OCI-LY1 (cell line): ENCODE data around the gene LINC01488.

Source experiments
- H2AFZ ChIP-seq: fragments of 200-600 bp; sonication (generic), shearing (Covaris generic); 2 replicates; pipeline ENCODE4 v1.6.0; 2014; ENCODE audit warnings: antibody characterized with exemption, mild to moderate bottlenecking, low read length
- H3F3A ChIP-seq: fragments of 200-600 bp; sonication (generic), shearing (Covaris generic); 2 replicates; pipeline ENCODE4 v1.6.0; 2014; ENCODE audit warnings: mild to moderate bottlenecking, antibody characterized with exemption, low read length, moderate library complexity; ENCODE audit not compliant: insufficient read depth
- H3K27ac ChIP-seq: fragments of 200-600 bp; sonication (generic); 2 replicates; pipeline ENCODE4 v1.5.1; 2014; ENCODE audit warnings: low read length, mixed run types, mild to moderate bottlenecking, low read depth; ENCODE audit not compliant: poor library complexity, severe bottlenecking
- H3K27me3 ChIP-seq: fragments of 200-600 bp; sonication (generic); 2 replicates; pipeline ENCODE4 v1.6.0; 2014; ENCODE audit warnings: antibody characterized with exemption, mild to moderate bottlenecking, low read length, moderate library complexity; ENCODE audit not compliant: insufficient read depth
- H3K36me3 ChIP-seq: fragments of 200-600 bp; sonication (generic); 2 replicates; pipeline ENCODE4 v1.6.1; 2014; ENCODE audit warnings: mild to moderate bottlenecking, antibody characterized with exemption, low read length, moderate library complexity, mixed read lengths; ENCODE audit not compliant: insufficient read depth
- H3K4me1 ChIP-seq: fragments of 200-600 bp; sonication (generic); 2 replicates; pipeline ENCODE4 v1.5.1; 2014; ENCODE audit warnings: mild to moderate bottlenecking, low read length, moderate library complexity; ENCODE audit not compliant: insufficient read depth, severe bottlenecking
- H3K4me2 ChIP-seq: fragments of 200-600 bp; sonication (generic), shearing (Covaris generic); 2 replicates; pipeline ENCODE4 v1.6.1; 2014; ENCODE audit warnings: low read length
- H3K4me3 ChIP-seq: fragments of 200-600 bp; sonication (generic); 2 replicates; pipeline ENCODE4 v1.5.1; 2014; ENCODE audit warnings: low read length, low read depth, mild to moderate bottlenecking, mixed read lengths; ENCODE audit not compliant: poor library complexity, severe bottlenecking
- H3K79me2 ChIP-seq: fragments of 200-600 bp; shearing (Covaris generic); 2 replicates; pipeline ENCODE4 v1.6.1; 2016; ENCODE audit warnings: mixed run types, low read length, mixed read lengths; ENCODE audit not compliant: insufficient read depth
- H3K9ac ChIP-seq: fragments of 200-600 bp; sonication (generic), shearing (Covaris generic); 2 replicates; pipeline ENCODE4 v1.6.1; 2014; ENCODE audit warnings: mild to moderate bottlenecking, low read length, mixed read lengths
- H3K9me2 ChIP-seq: fragments of 200-600 bp; sonication (generic), shearing (Covaris generic); 2 replicates; pipeline ENCODE4 v1.6.1; 2014; ENCODE audit warnings: low read depth, mild to moderate bottlenecking, low read length, mixed read lengths
- H3K9me3 ChIP-seq: fragments of 200-600 bp; shearing (Covaris generic); 2 replicates; pipeline ENCODE4 v1.6.1; 2014; ENCODE audit warnings: low read length, mixed read lengths
- H4K20me1 ChIP-seq: fragments of 200-600 bp; sonication (generic), shearing (Covaris generic); 2 replicates; pipeline ENCODE4 v1.6.0; 2016; ENCODE audit warnings: mild to moderate bottlenecking, low read length; ENCODE audit not compliant: insufficient read depth
- CTCF ChIP-seq: fragments of 200-600 bp; sonication (generic), shearing (Covaris generic); IDR thresholded peaks from 2 replicates; pipeline ENCODE4 v1.5.1; 2017; ENCODE audit warnings: mild to moderate bottlenecking, antibody characterized with exemption, low read length, moderate library complexity, mixed read lengths
- EZH2 ChIP-seq: fragments of 200-600 bp; sonication (generic), shearing (Covaris generic); IDR thresholded peaks from 2 replicates; pipeline ENCODE4 v1.8.0; 2017; ENCODE audit warnings: borderline replicate concordance, mixed run types, mild to moderate bottlenecking, antibody characterized with exemption, low read length, moderate library complexity, mixed read lengths

LINC01488 gene

GRCh38 chr11:69520186-69520916, 38.9 kb downstream of the LINC01488 start:
- no peaks in the 10 kb centered on the region for H3K27me3 ChIP-seq

GRCh38 chr11:69521457-69521856, 40.0 kb downstream of the LINC01488 start:
- no peak overlapping the region for H3K9ac ChIP-seq
- TF ChIP-seq CTCF, result no peak
- no peak for TF ChIP-seq EZH2
- H3K4me3 ChIP-seq, result no peak overlapping the region
- no peaks in the 10 kb centered on the region for H3K79me2 ChIP-seq
- no peaks in the 10 kb centered on the region for H3K36me3 ChIP-seq
- H3K4me1 ChIP-seq, result no peaks in the 10 kb centered on the region
- no peaks in the 10 kb centered on the region for H3F3A ChIP-seq
- no peak overlapping the region for H2AFZ ChIP-seq
- H3K4me2 ChIP-seq, result no peak overlapping the region
- H3K27me3 ChIP-seq, result no peaks in the 10 kb centered on the region
- H4K20me1 ChIP-seq, result no peaks in the 10 kb centered on the region
- H3K9me3 ChIP-seq, result no peaks in the 10 kb centered on the region
- H3K27ac ChIP-seq, result no peak overlapping the region
- no peaks in the 10 kb centered on the region for H3K9me2 ChIP-seq

More at GRCh38 chr11:69520186-69520916, 38.9 kb downstream of the LINC01488 start:
- H3K9me2 ChIP-seq, result no peaks in the 10 kb centered on the region
- no peak overlapping the region for H3K4me3 ChIP-seq
- no peak overlapping the region for H3K4me2 ChIP-seq
- no peak overlapping the region for H2AFZ ChIP-seq
- no peak overlapping the region for H3K9ac ChIP-seq
- no peaks in the 10 kb centered on the region for H4K20me1 ChIP-seq
- H3F3A ChIP-seq, result no peaks in the 10 kb centered on the region
- no peaks in the 10 kb centered on the region for H3K4me1 ChIP-seq
- H3K79me2 ChIP-seq, result no peaks in the 10 kb centered on the region
- no peaks in the 10 kb centered on the region for H3K9me3 ChIP-seq
- H3K27ac ChIP-seq, result no peak overlapping the region
- no peak for TF ChIP-seq CTCF
- no peak for TF ChIP-seq EZH2
- H3K36me3 ChIP-seq, result no peaks in the 10 kb centered on the region

DNA sequence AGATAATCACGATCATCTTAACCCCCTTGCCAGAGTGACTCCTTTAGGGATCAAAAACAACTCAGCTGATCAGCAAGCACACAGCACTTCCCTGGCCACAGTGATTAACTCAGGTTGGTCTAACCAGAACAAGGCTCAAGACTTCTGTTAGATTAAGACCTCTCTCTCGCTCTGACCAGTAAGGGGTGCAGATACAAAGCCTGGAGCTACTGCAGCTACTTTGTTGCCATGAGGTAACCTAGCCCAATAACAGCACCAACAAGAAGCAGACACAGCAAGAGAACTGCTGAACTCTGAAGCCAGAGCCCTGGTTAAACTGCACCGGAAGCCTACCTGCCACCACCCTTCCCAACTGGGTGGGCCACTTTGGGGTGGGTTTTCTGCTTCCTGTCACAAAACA, 42.0 kb downstream of the LINC01488 start:
- Histone ChIP-seq H3K9ac (no peak overlapping the region), H3K4me2 (no peak overlapping the region), H3K4me1 (no peaks in the 10 kb centered on the region), H3K9me3 (no peaks in the 10 kb centered on the region), H3K27me3 (no peaks in the 10 kb centered on the region), H3K4me3 (no peak overlapping the region), H3K79me2 (no peaks in the 10 kb centered on the region), H3K27ac (no peak overlapping the region), H3K36me3 (no peaks in the 10 kb centered on the region), H3F3A (no peaks in the 10 kb centered on the region), H3K9me2 (no peaks in the 10 kb centered on the region), H2AFZ (no peak overlapping the region), H4K20me1 (no peaks in the 10 kb centered on the region)
- TF ChIP-seq CTCF (no peak), EZH2 (no peak)
